ENCODE results near the gene HSPA1L. TPM values are rescaled to one million over a fixed set of nuclear protein-coding genes. Genes with fewer than 3 reads are reported as not detected.

Gene HSPA1L
- polyA plus RNA-seq, 2 of the 4 experiments (the other 2 are of a cell fraction) = 1.2 to 1.7 TPM

- FAIRE-seq (no peak), DNase-seq (ENCODE audit: low read depth in 1 of 2, low spot score in 1 of 2) (no peak), ATAC-seq (no peak)
- no peak overlapping the region for H3K4me3 ChIP-seq
- H3K9me3 ChIP-seq = no peaks in the 10 kb centered on the region
- 90% methylated on average over 9 of the region's 9 CpGs for WGBS (ENCODE audit: missing lambda C conversion rate)
- no peak overlapping the region for H3K4me2 ChIP-seq
- ChIA-PET POLR2A (no interaction called here), CTCF (interaction anchor here (1.5 to 1.6 kb wide), 2 partner anchors 9 to 36 kb away, joined by 4 to 6 read pairs; partner anchors contain the start of gene DDAH2)
- no peak overlapping the region for H3K27ac ChIP-seq
- TF ChIP-seq ZNF302 (CRISPR knock-in tag; IDR thresholded peaks at IDR 0.05) (no peak), TP53 (CRISPR knock-in tag; IDR thresholded peaks at IDR 0.05) (no peak), SREBF2 (IDR thresholded peaks at IDR 0.05) (no peak), CTCF (IDR thresholded peaks at IDR 0.05) (no peak), HES2 (IDR thresholded peaks at IDR 0.05) (no peak), EHF (CRISPR knock-in tag; IDR thresholded peaks at IDR 0.05) (no peak), NPAS2 (CRISPR knock-in tag; IDR thresholded peaks at IDR 0.05; ENCODE audit: borderline replicate concordance) (no peak), EP300 (IDR thresholded peaks at IDR 0.05) (no peak), POLR2A (IDR thresholded peaks at IDR 0.05; ENCODE audit: low read length) (no peak), RARB (CRISPR knock-in tag; IDR thresholded peaks at IDR 0.05) (no peak), ZFP36 (IDR thresholded peaks at IDR 0.05; ENCODE audit: borderline replicate concordance, partially characterized antibody) (no peak), ZC3H11A (IDR thresholded peaks at IDR 0.05) (no peak), POLR2AphosphoS2 (conservative IDR thresholded peaks at IDR 0.05; ENCODE audit: low read length) (no peak), REST (IDR thresholded peaks at IDR 0.05) (no peak), ATOH8 (CRISPR knock-in tag; IDR thresholded peaks at IDR 0.05; ENCODE audit: low read depth) (no peak)
- no peaks in the 10 kb centered on the region for H3K4me1 ChIP-seq
Observed at GRCh38 chr6:31765559-31765909, 49.5 kb downstream of the HSPA1L start.

- FAIRE-seq = no peak
- H3K4me3 ChIP-seq = no peak overlapping the region
- TF ChIP-seq ATOH8 (CRISPR knock-in tag; IDR thresholded peaks at IDR 0.05; ENCODE audit: low read depth) (no peak), RCOR1 (IDR thresholded peaks at IDR 0.05; ENCODE audit: low read depth, low read length) (no peak), SREBF2 (IDR thresholded peaks at IDR 0.05) (no peak), CBX8 (IDR thresholded peaks at IDR 0.05) (no peak), FOXS1 (CRISPR knock-in tag; IDR thresholded peaks at IDR 0.05) (no peak), RNF2 (IDR thresholded peaks at IDR 0.05; ENCODE audit: borderline replicate concordance, low read depth) (no peak), NPAS2 (CRISPR knock-in tag; IDR thresholded peaks at IDR 0.05; ENCODE audit: borderline replicate concordance) (no peak), GATA3 (IDR thresholded peaks at IDR 0.05; ENCODE audit: borderline replicate concordance) (no peak), POLR2AphosphoS2 (conservative IDR thresholded peaks at IDR 0.05; ENCODE audit: low read length) (no peak), EHMT2 (IDR thresholded peaks at IDR 0.05; ENCODE audit: low read depth) (no peak), CEBPB (IDR thresholded peaks at IDR 0.05) (no peak), TP53 (CRISPR knock-in tag; IDR thresholded peaks at IDR 0.05) (no peak), HMGXB4 (CRISPR knock-in tag; IDR thresholded peaks at IDR 0.05; ENCODE audit: borderline replicate concordance) (no peak), CBX2 (IDR thresholded peaks at IDR 0.05; ENCODE audit: borderline replicate concordance, low read depth) (no peak), RARB (CRISPR knock-in tag; IDR thresholded peaks at IDR 0.05) (no peak), RAD21 (conservative IDR thresholded peaks at IDR 0.05 in 1 of 2, IDR thresholded peaks at IDR 0.05 in 1 of 2) (no peak), ZFP36 (IDR thresholded peaks at IDR 0.05; ENCODE audit: borderline replicate concordance, partially characterized antibody) (no peak), CHD2 (IDR thresholded peaks at IDR 0.05; ENCODE audit: low read length, partially characterized antibody) (no peak), ZNF302 (CRISPR knock-in tag; IDR thresholded peaks at IDR 0.05) (no peak)
- no peak for ATAC-seq
- no peak for DNase-seq (ENCODE audit: low read depth in 1 of 2, low spot score in 1 of 2)
- WGBS (ENCODE audit: missing lambda C conversion rate) = 94% methylated on average over 4 of the region's 4 CpGs
- H3K27ac ChIP-seq = no peak overlapping the region
- POLR2A ChIA-PET = no interaction called here
- no peaks in the 10 kb centered on the region for H3K4me1 ChIP-seq
- H3K4me2 ChIP-seq = no peak overlapping the region
- CTCF ChIA-PET = no interaction called here
- no peaks in the 10 kb centered on the region for H3K9me3 ChIP-seq
Observed at GRCh38 chr6:31764198-31764597, 50.9 kb downstream of the HSPA1L start.
